A549 (cell line): Measurements from ENCODE around the gene KLHL36. TPM values are rescaled to one million over a fixed set of nuclear protein-coding genes. Genes with fewer than 3 reads are reported as not detected.

Experiments
- ATAC-seq, 2 experiments: fragments of 200-7000 bp in 1 of 2; fragments of >200 bp in 1 of 2; cut with Nextera tagmentation in 1 of 2; cut with Tn5 transposase in 1 of 2; 3 replicates each; pipeline versions ENCODE4 v1.8.0 to v1.9.1; 2018 to 2020; ENCODE audit warnings: mild to moderate bottlenecking in 1 of 2, moderate library complexity in 1 of 2
- CTCF ChIA-PET: fragments of 300-600 bp; sonication (Branson Sonifier 250); formaldehyde crosslinking; extraction: SDS; loops from one replicate; lab custom pipeline; 2021; ENCODE audit warnings: antibody characterized with exemption, inconsistent platforms; lab: Yijun Ruan, JAX
- POLR2A ChIA-PET: fragments of 350-600 bp; formaldehyde crosslinking; extraction: SDS; loops from one replicate; lab custom pipeline; 2021; ENCODE audit warnings: antibody characterized with exemption, inconsistent platforms; lab: Yijun Ruan, JAX
- DNase-seq, 2 experiments: peaks; one replicate each; pipeline versions ENCODE4 v3.0.0 to v3.0.0-alpha.2; 2011 to 2016; ENCODE audit warnings: low read depth in 1 of 2, low spot score in 1 of 2
- FAIRE-seq: peaks from 2 replicates; lab custom pipeline; 2011; peaks lifted over from hg19 to GRCh38; lab: Jason Lieb, UNC
- H3K27ac ChIP-seq, 2 experiments: fragments of >200 bp; sonication (Bioruptor Twin); formaldehyde crosslinking; 3 replicates each; pipeline ENCODE4 v1.5.1; 2016 to 2017
- H3K4me1 ChIP-seq: fragments of >200 bp; sonication (Bioruptor Twin); formaldehyde crosslinking; 3 replicates; pipeline ENCODE4 v1.6.1; 2016
- H3K4me2 ChIP-seq: fragments of >200 bp; sonication (Bioruptor Twin); formaldehyde crosslinking; 3 replicates; pipeline ENCODE4 v1.6.1; 2016
- H3K4me3 ChIP-seq: fragments of >200 bp; sonication (Bioruptor Twin); formaldehyde crosslinking; 3 replicates; pipeline ENCODE4 v1.5.1; 2016
- H3K9me3 ChIP-seq: fragments of >200 bp; sonication (Bioruptor Twin); formaldehyde crosslinking; 3 replicates; pipeline ENCODE4 v1.6.1; 2016
- ATOH8 ChIP-seq: fragments of 250-450 bp; sonication (Bioruptor Pico); IDR thresholded peaks from 2 replicates; pipeline ENCODE4 v1.5.0; 2020; ENCODE audit warnings: low read depth, mild to moderate bottlenecking, moderate library complexity
- BCL3 ChIP-seq: fragments of >200 bp; sonication (Bioruptor Twin); formaldehyde crosslinking; IDR thresholded peaks from 3 replicates; pipeline ENCODE4 v1.6.1; 2016
- CBX2 ChIP-seq: fragments of 200-600 bp; sonication (generic); IDR thresholded peaks from 2 replicates; pipeline ENCODE4 v1.6.1; 2016; ENCODE audit warnings: low read depth, mild to moderate bottlenecking, borderline replicate concordance
- CBX8 ChIP-seq: fragments of 200-600 bp; sonication (generic); IDR thresholded peaks from 2 replicates; pipeline ENCODE4 v1.6.1; 2016
- CHD2 ChIP-seq: fragments of 150-350 bp; IDR thresholded peaks from 2 replicates; pipeline ENCODE4 v1.6.1; 2014; ENCODE audit warnings: low read length; ENCODE audit not compliant: partially characterized antibody
- CHD4 ChIP-seq: fragments of 200-600 bp; sonication (generic); IDR thresholded peaks from 2 replicates; pipeline ENCODE4 v1.6.1; 2016; ENCODE audit warnings: antibody characterized with exemption, mild to moderate bottlenecking, borderline replicate concordance
- EHF ChIP-seq: fragments of 250-450 bp; sonication (Bioruptor Pico); IDR thresholded peaks from 2 replicates; pipeline ENCODE4 v1.5.0; 2020; ENCODE audit warnings: mild to moderate bottlenecking
- EHMT2 ChIP-seq: fragments of 200-600 bp; sonication (generic); IDR thresholded peaks from 2 replicates; pipeline ENCODE4 v1.6.1; 2016; ENCODE audit warnings: antibody characterized with exemption, low read depth, mild to moderate bottlenecking, moderate library complexity
- FOSL2 ChIP-seq, 2 experiments: fragments of 450-650 bp in 1 of 2; fragments of >200 bp in 1 of 2; sonication (Bioruptor Twin) in 1 of 2; formaldehyde crosslinking; IDR thresholded peaks; 2 replicates each; pipeline versions ENCODE4 v1.5.0 to v1.6.1; 2016 to 2020; ENCODE audit warnings: mild to moderate bottlenecking in 1 of 2, moderate library complexity in 1 of 2
- FOXS1 ChIP-seq: fragments of 250-450 bp; sonication (Bioruptor Pico); IDR thresholded peaks from 2 replicates; pipeline ENCODE4 v1.5.0; 2020; ENCODE audit warnings: mild to moderate bottlenecking, moderate library complexity
- HOXB5 ChIP-seq: fragments of 250-450 bp; sonication (Bioruptor Pico); IDR thresholded peaks from 2 replicates; pipeline ENCODE4 v1.5.0; 2020; ENCODE audit warnings: mild to moderate bottlenecking, moderate library complexity
- JUN ChIP-seq, 2 experiments: fragments of >200 bp; sonication (Bioruptor Twin); formaldehyde crosslinking; IDR thresholded peaks; 2 replicates in 1 of 2; 3 replicates in 1 of 2; pipeline ENCODE4 v1.6.1; 2016 to 2017
- JUNB ChIP-seq: fragments of >200 bp; sonication (Bioruptor Twin); formaldehyde crosslinking; IDR thresholded peaks from 2 replicates; pipeline ENCODE4 v1.6.1; 2016
- KDM1A ChIP-seq: fragments of 200-600 bp; sonication (generic); IDR thresholded peaks from 2 replicates; pipeline ENCODE4 v1.6.1; 2016; ENCODE audit warnings: low read depth, mild to moderate bottlenecking
- MAFK ChIP-seq: fragments of 450-650 bp; IDR thresholded peaks from 2 replicates; pipeline ENCODE4 v1.6.1; 2014; ENCODE audit not compliant: partially characterized antibody
- MYC ChIP-seq: IDR thresholded peaks from 2 replicates; pipeline ENCODE4 v1.6.1; 2012; ENCODE audit warnings: mild to moderate bottlenecking, inconsistent platforms, low read length, improper control_type of control experiment, borderline replicate concordance
- NPAS2 ChIP-seq: fragments of 250-450 bp; sonication (Bioruptor Pico); IDR thresholded peaks from 2 replicates; pipeline ENCODE4 v1.8.0; 2022; ENCODE audit warnings: mild to moderate bottlenecking, moderate library complexity, borderline replicate concordance
- NR3C1 ChIP-seq: fragments of >200 bp; sonication (Bioruptor Twin); formaldehyde crosslinking; IDR thresholded peaks from 3 replicates; pipeline ENCODE4 v1.6.1; 2017
- PHF8 ChIP-seq: fragments of 200-600 bp; sonication (generic); IDR thresholded peaks from 2 replicates; pipeline ENCODE4 v1.6.1; 2016; ENCODE audit warnings: low read depth, mild to moderate bottlenecking, antibody characterized with exemption, moderate library complexity, borderline replicate concordance
- POLR2AphosphoS2 ChIP-seq: conservative IDR thresholded peaks from 2 replicates; pipeline ENCODE4 v1.6.1; 2012; ENCODE audit warnings: low read length, improper control_type of control experiment, inconsistent platforms
- RAD21 ChIP-seq, 2 experiments: fragments of >200 bp in 1 of 2; sonication (Bioruptor Twin) in 1 of 2; formaldehyde crosslinking in 1 of 2; IDR thresholded peaks in 1 of 2; conservative IDR thresholded peaks in 1 of 2; 2 replicates in 1 of 2; 3 replicates in 1 of 2; pipeline ENCODE4 v1.6.1; 2012 to 2018; ENCODE audit warnings: inconsistent platforms in 1 of 2
- RCOR1 ChIP-seq: fragments of 150-350 bp; IDR thresholded peaks from 2 replicates; pipeline ENCODE4 v1.6.1; 2014; ENCODE audit warnings: antibody characterized with exemption, low read length, low read depth
- SREBF2 ChIP-seq: fragments of 450-650 bp; IDR thresholded peaks from 2 replicates; pipeline ENCODE4 v1.6.1; 2014; ENCODE audit warnings: mild to moderate bottlenecking, moderate library complexity
- ZFP36 ChIP-seq: fragments of 450-650 bp; IDR thresholded peaks from 2 replicates; pipeline ENCODE4 v1.6.1; 2014; ENCODE audit warnings: borderline replicate concordance; ENCODE audit not compliant: partially characterized antibody
- ZNF302 ChIP-seq: fragments of 250-450 bp; sonication (Bioruptor Pico); IDR thresholded peaks from 2 replicates; pipeline ENCODE4 v1.9.0; 2021; ENCODE audit warnings: inconsistent platforms, mild to moderate bottlenecking, moderate library complexity
- ZSCAN20 ChIP-seq: fragments of 250-450 bp; sonication (Bioruptor Pico); IDR thresholded peaks from 2 replicates; pipeline ENCODE4 v1.8.0; 2022; ENCODE audit warnings: mild to moderate bottlenecking, moderate library complexity
- WGBS: methylation state at CpG from one replicate; pipeline ENCODE4 v1.1.6; 2017; ENCODE audit errors: missing lambda C conversion rate; 5-methylcytosine and 5-hydroxymethylcytosine counted together
- polyA plus RNA-seq, 4 experiments: library from polyadenylated mRNA; depleted of rRNA in 3 of 4; stranded (reverse); fragments of >200 nt; fragmentation: RNase III in 1 of 4; extraction: RNeasy Plus Mini Kit Qiagen cat#74134 plus additional on column Dnase treatment in 1 of 4; gene quantifications; 2 replicates in 3 of 4; 3 replicates in 1 of 4; pipeline ENCODE4 v1.2.3, GENCODE V29; 2011 to 2017
- TF ChIP-seq, protein P1 (sequence below): fragments of 200-600 bp; sonication (generic); IDR thresholded peaks from 2 replicates; pipeline ENCODE4 v1.6.1; 2016; ENCODE audit warnings: antibody characterized with exemption, mild to moderate bottlenecking, moderate library complexity

Gene KLHL36
- polyA plus RNA-seq, 2 of the 4 experiments (the other 2 are of a cell fraction) = 20.0 to 21.0 TPM

DNA sequence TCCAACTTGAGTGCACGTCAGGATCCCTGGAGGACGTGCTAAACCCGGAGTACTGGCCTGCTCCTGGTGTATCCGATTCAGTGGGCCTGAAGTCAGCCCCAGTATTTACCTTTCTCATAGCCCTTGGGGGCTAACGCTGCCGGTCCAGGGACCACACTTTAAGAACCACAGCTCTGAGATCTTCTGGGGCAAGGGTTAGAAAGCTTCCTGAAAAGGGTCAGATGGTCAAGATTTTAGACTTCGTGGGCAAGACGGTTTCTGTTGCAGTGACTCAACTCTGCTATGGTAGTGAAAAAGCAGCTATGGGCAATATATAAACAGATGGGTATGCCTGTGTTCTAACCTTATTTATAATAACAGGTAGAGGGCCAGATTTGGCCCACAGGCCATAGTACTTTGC, 36.9 kb downstream of the KLHL36 start:
- ATAC-seq (no peak), DNase-seq (no peak), FAIRE-seq (no peak)
- ChIA-PET CTCF (interaction anchor here (1.2 to 7.3 kb wide), 6 partner anchors 12 to 69 kb away, joined by 3 to 68 read pairs (median 6); no protein-coding TSS in a partner anchor), POLR2A (no interaction called here)
- H3K9me3 ChIP-seq = no peaks in the 10 kb centered on the region
- TF ChIP-seq JUNB (no peak), CHD2 (no peak), EHMT2 (no peak), SREBF2 (no peak), KDM1A (no peak), ZNF302 (CRISPR knock-in tag) (no peak), ZFP36 (no peak)
- TF ChIP-seq, protein P1, sequence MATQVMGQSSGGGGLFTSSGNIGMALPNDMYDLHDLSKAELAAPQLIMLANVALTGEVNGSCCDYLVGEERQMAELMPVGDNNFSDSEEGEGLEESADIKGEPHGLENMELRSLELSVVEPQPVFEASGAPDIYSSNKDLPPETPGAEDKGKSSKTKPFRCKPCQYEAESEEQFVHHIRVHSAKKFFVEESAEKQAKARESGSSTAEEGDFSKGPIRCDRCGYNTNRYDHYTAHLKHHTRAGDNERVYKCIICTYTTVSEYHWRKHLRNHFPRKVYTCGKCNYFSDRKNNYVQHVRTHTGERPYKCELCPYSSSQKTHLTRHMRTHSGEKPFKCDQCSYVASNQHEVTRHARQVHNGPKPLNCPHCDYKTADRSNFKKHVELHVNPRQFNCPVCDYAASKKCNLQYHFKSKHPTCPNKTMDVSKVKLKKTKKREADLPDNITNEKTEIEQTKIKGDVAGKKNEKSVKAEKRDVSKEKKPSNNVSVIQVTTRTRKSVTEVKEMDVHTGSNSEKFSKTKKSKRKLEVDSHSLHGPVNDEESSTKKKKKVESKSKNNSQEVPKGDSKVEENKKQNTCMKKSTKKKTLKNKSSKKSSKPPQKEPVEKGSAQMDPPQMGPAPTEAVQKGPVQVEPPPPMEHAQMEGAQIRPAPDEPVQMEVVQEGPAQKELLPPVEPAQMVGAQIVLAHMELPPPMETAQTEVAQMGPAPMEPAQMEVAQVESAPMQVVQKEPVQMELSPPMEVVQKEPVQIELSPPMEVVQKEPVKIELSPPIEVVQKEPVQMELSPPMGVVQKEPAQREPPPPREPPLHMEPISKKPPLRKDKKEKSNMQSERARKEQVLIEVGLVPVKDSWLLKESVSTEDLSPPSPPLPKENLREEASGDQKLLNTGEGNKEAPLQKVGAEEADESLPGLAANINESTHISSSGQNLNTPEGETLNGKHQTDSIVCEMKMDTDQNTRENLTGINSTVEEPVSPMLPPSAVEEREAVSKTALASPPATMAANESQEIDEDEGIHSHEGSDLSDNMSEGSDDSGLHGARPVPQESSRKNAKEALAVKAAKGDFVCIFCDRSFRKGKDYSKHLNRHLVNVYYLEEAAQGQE = no peak
- no peak overlapping the region for H3K4me2 ChIP-seq
- H3K4me1 ChIP-seq = no peaks in the 10 kb centered on the region
- no peak overlapping the region for H3K4me3 ChIP-seq
- H3K27ac ChIP-seq = no peak overlapping the region
- WGBS = 61% methylated on average over 8 of the region's 8 CpGs

DNA sequence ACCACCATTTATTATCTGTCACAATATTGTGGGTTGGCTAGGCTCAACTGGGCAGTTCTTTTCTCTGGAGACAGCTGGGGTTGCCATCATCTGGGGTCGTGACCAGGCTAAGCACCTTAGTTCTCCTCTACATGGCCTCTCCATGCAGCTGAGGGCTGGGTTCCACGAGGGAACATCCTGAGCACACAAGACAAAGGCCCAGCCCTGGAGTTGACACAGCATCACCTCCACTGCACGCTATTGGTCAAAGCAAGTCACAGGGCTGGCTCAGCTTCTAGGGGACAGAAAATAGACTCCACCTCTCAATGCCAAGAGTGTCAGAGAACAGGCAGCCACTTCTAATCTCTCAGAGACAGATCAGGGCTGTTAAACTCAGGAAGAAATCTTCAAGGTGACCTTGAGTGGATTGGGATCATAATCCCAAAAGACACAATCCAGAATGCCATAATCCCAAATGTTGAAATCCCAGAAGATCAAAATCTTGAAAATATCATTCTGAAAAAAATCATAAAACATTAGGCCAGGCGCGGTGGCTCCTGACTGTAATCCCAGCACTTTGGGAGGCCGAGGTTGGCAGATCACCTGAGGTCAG, 38.5 kb downstream of the KLHL36 start:
- POLR2A ChIA-PET = no interaction called here
- 64% methylated on average over 6 of the region's 6 CpGs for WGBS

More for the DNA sequence above, 38.5 kb downstream of the KLHL36 start:
- no peaks in the 10 kb centered on the region for H3K4me1 ChIP-seq
- H3K27ac ChIP-seq = no peak overlapping the region
- no peak for TF ChIP-seq POLR2AphosphoS2
- TF ChIP-seq MAFK = no peak
- TF ChIP-seq PHF8 = no peak
- no peak for TF ChIP-seq RAD21 (conservative IDR thresholded peaks at IDR 0.05 in 1 of 2, IDR thresholded peaks at IDR 0.05 in 1 of 2)
- no peak for TF ChIP-seq FOXS1
- no peak for TF ChIP-seq EHF (CRISPR knock-in tag)
- TF ChIP-seq RCOR1 = no peak
- no peak for TF ChIP-seq NPAS2 (CRISPR knock-in tag)
- no peak for TF ChIP-seq NR3C1
- TF ChIP-seq CHD4 = no peak
- TF ChIP-seq JUN (IDR thresholded peaks at IDR 0.05) = no peak
- no peak for TF ChIP-seq FOSL2 (IDR thresholded peaks at IDR 0.05)
- no peak for TF ChIP-seq FOSL2 (CRISPR knock-in tag; IDR thresholded peaks at IDR 0.05)
- no peak for TF ChIP-seq ATOH8
- no peak for TF ChIP-seq HOXB5 (CRISPR knock-in tag)
- no peak for TF ChIP-seq CHD2
- no peak for TF ChIP-seq MYC
- no peak for TF ChIP-seq CBX8
- TF ChIP-seq BCL3 = no peak
- TF ChIP-seq CBX2 = no peak
- no peak for TF ChIP-seq ZSCAN20 (CRISPR knock-in tag)
- no peak overlapping the region for H3K4me3 ChIP-seq
- no peaks in the 10 kb centered on the region for H3K9me3 ChIP-seq
- H3K4me2 ChIP-seq = no peak overlapping the region
- FAIRE-seq (no peak), ATAC-seq (peak in 1 of 2 experiments; percentile 53; a peak in 3 of 6 replicates), DNase-seq (peak in 1 of 2 experiments; percentile 13)
- CTCF ChIA-PET = interaction anchor here (0.8 to 7.3 kb wide), 6 partner anchors 8 to 284 kb away, joined by 3 to 68 read pairs (median 4); no protein-coding TSS in a partner anchor
